Left cardiac atrium (tissue), 2 donors: ENCODE data around the gene SIRT7. TPM values are rescaled to one million over a fixed set of nuclear protein-coding genes. Genes with fewer than 3 reads are reported as not detected.

Experiments
- total RNA-seq, 2 donors: library from RNA; stranded (reverse); fragmentation: NEBNext Ultra II Directional; extraction: Animal tissue kit (Norgen Biotek cat#: 25700); gene quantifications; one replicate each; pipeline ENCODE4 v1.2.1, GENCODE V29; 2021
- donor health status: DM: no; HTN: yes; CAD: no; lungs with severe emphysema.
- donor health status: DM: yes; HTN: yes; CAD: no.

Gene SIRT7
- total RNA-seq, 2 donors from 2014 or later = 8.9 to 9.2 TPM

Other genes starting within 250 kb of the SIRT7 start
- 10 to 100 TPM; 12.2 to 22.3 TPM for gene ARL16, start 234.4 kb downstream of the SIRT7 start, total RNA-seq
- gene HGS, start 234.2 kb downstream of the SIRT7 start, total RNA-seq = 10 to 100 TPM; 42.3 to 52.6 TPM
- 100 to 1,000 TPM; 133 TPM for gene MRPL12, start 214.8 kb downstream of the SIRT7 start, total RNA-seq
- 10 to 100 TPM; 10.1 to 11.8 TPM for gene SLC25A10, start 205.9 kb downstream of the SIRT7 start, total RNA-seq
- not detected for gene GCGR, start 114.0 kb downstream of the SIRT7 start, total RNA-seq
- 10 to 100 TPM; 83.9 to 98.0 TPM for gene MCRIP1, start 84.9 kb downstream of the SIRT7 start, total RNA-seq
- not detected for gene PPP1R27, start 83.1 kb downstream of the SIRT7 start, total RNA-seq
- 100 to 1,000 TPM; 403 to 414 TPM for gene P4HB, start 57.6 kb downstream of the SIRT7 start, total RNA-seq
- gene ARHGDIA, start 46.8 kb downstream of the SIRT7 start, total RNA-seq = 100 to 1,000 TPM; 168 to 252 TPM
- gene ALYREF, start 26.6 kb downstream of the SIRT7 start, total RNA-seq = 10 to 100 TPM; 33.7 to 45.2 TPM
- 100 to 1,000 TPM; 133 to 155 TPM for gene ANAPC11, start 26.5 kb downstream of the SIRT7 start, total RNA-seq
- under 1 TPM; 0.21 to 0.24 TPM for gene NPB, start 15.9 kb downstream of the SIRT7 start, total RNA-seq
- gene PCYT2, start 6.8 kb downstream of the SIRT7 start, total RNA-seq = 10 to 100 TPM; 21.8 to 22.2 TPM
- 10 to 100 TPM; 20.9 to 25.1 TPM for gene MAFG, start 9.6 kb upstream of the SIRT7 start, total RNA-seq
- 10 to 100 TPM in 1 of 2 donors, 1 to 10 TPM in 1; 9.6 to 10.5 TPM for gene PYCR1, start 19.1 kb upstream of the SIRT7 start, total RNA-seq
- gene MYADML2, start 29.1 kb upstream of the SIRT7 start, total RNA-seq = under 1 TPM in 1 of 2 donors, not detected in 1; 0.50 TPM
- gene NOTUM, start 43.0 kb upstream of the SIRT7 start, total RNA-seq = not detected
- 10 to 100 TPM; 16.9 to 24.4 TPM for gene ASPSCR1, start 59.5 kb upstream of the SIRT7 start, total RNA-seq
- gene CENPX, start 104.7 kb upstream of the SIRT7 start, total RNA-seq = 10 to 100 TPM; 27.2 to 37.2 TPM
- gene LRRC45, start 105.1 kb upstream of the SIRT7 start, total RNA-seq = 1 to 10 TPM; 3.7 to 7.9 TPM
- gene RAC3, start 113.5 kb upstream of the SIRT7 start, total RNA-seq = 1 to 10 TPM; 3.8 to 4.2 TPM
- 100 to 1,000 TPM; 132 to 161 TPM for gene DCXR, start 119.5 kb upstream of the SIRT7 start, total RNA-seq
- gene RFNG, start 133.6 kb upstream of the SIRT7 start, total RNA-seq = 10 to 100 TPM; 16.4 to 22.4 TPM
- 10 to 100 TPM; 72.2 to 79.3 TPM for gene GPS1, start 133.7 kb upstream of the SIRT7 start, total RNA-seq
- gene DUS1L, start 147.6 kb upstream of the SIRT7 start, total RNA-seq = 10 to 100 TPM; 59.2 to 65.4 TPM
- gene FASN, start 180.1 kb upstream of the SIRT7 start, total RNA-seq = 100 to 1,000 TPM; 220 to 646 TPM